ENCODE data around the gene TBC1D22A. TPM values are rescaled to one million over a fixed set of nuclear protein-coding genes. Genes with fewer than 3 reads are reported as not detected.

The TBC1D22A gene
- polyA plus RNA-seq, 1 of the 3 experiments (the other 2 are of a cell fraction): 16.5 TPM

DNA sequence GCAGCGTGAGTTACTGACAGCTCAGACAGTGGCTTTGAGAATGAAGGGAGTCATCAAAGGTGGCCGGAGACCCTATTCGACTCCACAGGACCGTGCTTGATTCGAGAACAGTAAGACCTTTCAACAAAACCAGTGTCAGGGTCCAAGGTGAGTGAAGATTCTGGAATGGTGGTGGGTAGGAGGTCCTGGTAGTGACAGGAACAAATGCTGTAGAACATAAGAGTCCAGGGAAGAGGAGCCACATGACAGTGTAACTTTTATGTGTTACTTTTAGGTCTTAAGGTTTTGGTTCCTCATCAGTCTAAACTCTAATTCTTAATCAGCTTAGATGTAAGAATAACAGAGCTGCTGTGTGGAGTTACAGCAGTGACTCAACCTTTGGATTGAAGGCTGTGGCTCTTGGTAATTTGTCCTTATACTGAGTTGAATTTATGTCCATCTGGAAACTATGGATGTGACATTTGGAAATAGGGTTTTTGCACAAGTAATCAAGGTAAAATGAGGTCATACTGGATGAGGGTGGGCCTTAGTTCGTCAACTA is 1.8 kb downstream of the TBC1D22A start:
- peak overlapping the region; percentile 84 for H3K4me2 ChIP-seq
- no peaks in the 10 kb centered on the region for H3K27me3 ChIP-seq (ENCODE audit: insufficient read depth)
- no peak for DNase-seq
- H3K9me3 ChIP-seq: no peaks in the 10 kb centered on the region
- no peak overlapping the region for H3K27ac ChIP-seq (ENCODE audit: low read depth in 2 of 2, low read length in 1 of 2)
- 0 out of 2 replicates have a peak overlapping the region, but pooled peaks have one; percentile 97 for H3K9ac ChIP-seq
- peaks cover 0 to 3% of the 10 kb centered on the region in 2 experiments for H3K36me3 ChIP-seq (replicated peaks in 1 of 2; ENCODE audit: control insufficient read depth in 1 of 2, insufficient read depth in 2 of 2, low read length in 1 of 2)
- no peak overlapping the region for H2AFZ ChIP-seq (ENCODE audit: low read depth)
- peaks cover 16% of the 10 kb centered on the region; the same call in 1 of the 2 replicates for H4K20me1 ChIP-seq (ENCODE audit: insufficient read depth)
- 85% methylated on average over 6 of the region's 6 CpGs for WGBS (ENCODE audit: low lambda C conversion rate)
- CTCF ChIA-PET: no interaction called here
- H3K4me1 ChIP-seq (ENCODE audit: control insufficient read depth in 1 of 2, insufficient read depth in 2 of 2, low read depth in 1 of 2, low read length in 1 of 2): peaks cover 11 to 14% of the 10 kb centered on the region in 2 experiments; a peak in 2 of 4 replicates
- peak overlapping the region in 1 of 2 experiments; percentile 98; a peak in 1 of 4 replicates for H3K4me3 ChIP-seq (ENCODE audit: low read depth in 2 of 2, low read length in 1 of 2)
- H3K9me2 ChIP-seq: no peaks in the 10 kb centered on the region
- H3K79me2 ChIP-seq (ENCODE audit: insufficient read depth): peaks cover 89% of the 10 kb centered on the region
- POLR2A ChIA-PET: no interaction called here
- H3F3A ChIP-seq (replicated peaks; ENCODE audit: insufficient read depth): peaks cover 3% of the 10 kb centered on the region
- TF ChIP-seq FOXM1 (IDR thresholded peaks at IDR 0.05; ENCODE audit: low read depth): no peak
- TF ChIP-seq GATA2 (CRISPR knock-in tag; IDR thresholded peaks at IDR 0.05): no peak
- no peak for TF ChIP-seq POLR2AphosphoS5 (IDR thresholded peaks at IDR 0.05; ENCODE audit: low read depth, low read length)
- no peak for TF ChIP-seq TAF1 (IDR thresholded peaks at IDR 0.05; ENCODE audit: borderline replicate concordance, low read depth, low read length)

DNA sequence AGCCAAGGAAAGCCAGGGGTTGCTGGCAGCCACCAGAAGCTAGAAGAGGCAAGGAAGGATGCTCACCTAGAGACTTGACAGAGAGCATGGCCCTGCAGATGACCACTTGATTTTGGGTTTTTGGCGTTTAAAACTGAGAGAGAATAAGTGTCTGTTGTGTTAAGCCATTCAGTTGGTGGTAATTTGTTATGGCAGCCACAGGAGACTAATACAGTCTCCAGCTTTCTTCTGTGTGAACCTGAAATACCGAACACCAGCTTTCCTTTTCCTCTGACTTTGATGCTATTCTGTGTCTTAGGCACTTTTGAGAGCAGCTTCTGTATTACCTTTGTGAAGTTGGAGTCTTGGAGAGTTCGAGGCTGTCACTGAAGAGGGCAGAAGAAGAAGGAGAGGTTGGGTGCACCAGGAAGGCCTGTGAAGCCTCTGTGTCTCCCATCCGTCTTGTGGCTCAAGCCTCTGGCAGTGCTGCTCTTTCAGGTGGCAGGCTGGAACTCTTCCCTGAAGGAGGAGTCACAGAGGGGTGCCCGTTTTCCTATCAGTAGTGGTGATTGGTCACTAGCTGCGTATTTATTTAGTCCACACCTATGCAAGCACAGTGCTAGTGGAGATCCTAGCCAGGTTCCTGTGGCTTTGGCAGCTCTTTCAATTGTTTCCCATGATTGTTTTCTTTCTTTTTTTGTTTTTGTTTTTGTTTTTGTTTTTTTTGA is 2.5 kb downstream of the TBC1D22A start:
- no peak for TF ChIP-seq RFX5 (IDR thresholded peaks at IDR 0.05; ENCODE audit: low read length)
- TF ChIP-seq, protein P1, sequence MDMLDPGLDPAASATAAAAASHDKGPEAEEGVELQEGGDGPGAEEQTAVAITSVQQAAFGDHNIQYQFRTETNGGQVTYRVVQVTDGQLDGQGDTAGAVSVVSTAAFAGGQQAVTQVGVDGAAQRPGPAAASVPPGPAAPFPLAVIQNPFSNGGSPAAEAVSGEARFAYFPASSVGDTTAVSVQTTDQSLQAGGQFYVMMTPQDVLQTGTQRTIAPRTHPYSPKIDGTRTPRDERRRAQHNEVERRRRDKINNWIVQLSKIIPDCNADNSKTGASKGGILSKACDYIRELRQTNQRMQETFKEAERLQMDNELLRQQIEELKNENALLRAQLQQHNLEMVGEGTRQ (IDR thresholded peaks at IDR 0.05; ENCODE audit: borderline replicate concordance, low read depth, low read length): no peak
- no peak for TF ChIP-seq CHD2 (IDR thresholded peaks at IDR 0.05; ENCODE audit: low read length, partially characterized antibody)
- no peak for TF ChIP-seq MXI1 (IDR thresholded peaks at IDR 0.05; ENCODE audit: low read depth, low read length)
- TF ChIP-seq TCF12 (IDR thresholded peaks at IDR 0.05): no peak
- TF ChIP-seq FOXM1 (IDR thresholded peaks at IDR 0.05; ENCODE audit: low read depth): no peak
- TF ChIP-seq NFIC (IDR thresholded peaks at IDR 0.05; ENCODE audit: borderline replicate concordance): no peak
- TF ChIP-seq, protein P2, sequence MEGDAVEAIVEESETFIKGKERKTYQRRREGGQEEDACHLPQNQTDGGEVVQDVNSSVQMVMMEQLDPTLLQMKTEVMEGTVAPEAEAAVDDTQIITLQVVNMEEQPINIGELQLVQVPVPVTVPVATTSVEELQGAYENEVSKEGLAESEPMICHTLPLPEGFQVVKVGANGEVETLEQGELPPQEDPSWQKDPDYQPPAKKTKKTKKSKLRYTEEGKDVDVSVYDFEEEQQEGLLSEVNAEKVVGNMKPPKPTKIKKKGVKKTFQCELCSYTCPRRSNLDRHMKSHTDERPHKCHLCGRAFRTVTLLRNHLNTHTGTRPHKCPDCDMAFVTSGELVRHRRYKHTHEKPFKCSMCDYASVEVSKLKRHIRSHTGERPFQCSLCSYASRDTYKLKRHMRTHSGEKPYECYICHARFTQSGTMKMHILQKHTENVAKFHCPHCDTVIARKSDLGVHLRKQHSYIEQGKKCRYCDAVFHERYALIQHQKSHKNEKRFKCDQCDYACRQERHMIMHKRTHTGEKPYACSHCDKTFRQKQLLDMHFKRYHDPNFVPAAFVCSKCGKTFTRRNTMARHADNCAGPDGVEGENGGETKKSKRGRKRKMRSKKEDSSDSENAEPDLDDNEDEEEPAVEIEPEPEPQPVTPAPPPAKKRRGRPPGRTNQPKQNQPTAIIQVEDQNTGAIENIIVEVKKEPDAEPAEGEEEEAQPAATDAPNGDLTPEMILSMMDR (IDR thresholded peaks at IDR 0.05): no peak
- TF ChIP-seq EP300 (IDR thresholded peaks at IDR 0.05; ENCODE audit: borderline replicate concordance in 1 of 2, low read depth in 1 of 2, low read length in 1 of 2): no peak
- TF ChIP-seq, protein P3, sequence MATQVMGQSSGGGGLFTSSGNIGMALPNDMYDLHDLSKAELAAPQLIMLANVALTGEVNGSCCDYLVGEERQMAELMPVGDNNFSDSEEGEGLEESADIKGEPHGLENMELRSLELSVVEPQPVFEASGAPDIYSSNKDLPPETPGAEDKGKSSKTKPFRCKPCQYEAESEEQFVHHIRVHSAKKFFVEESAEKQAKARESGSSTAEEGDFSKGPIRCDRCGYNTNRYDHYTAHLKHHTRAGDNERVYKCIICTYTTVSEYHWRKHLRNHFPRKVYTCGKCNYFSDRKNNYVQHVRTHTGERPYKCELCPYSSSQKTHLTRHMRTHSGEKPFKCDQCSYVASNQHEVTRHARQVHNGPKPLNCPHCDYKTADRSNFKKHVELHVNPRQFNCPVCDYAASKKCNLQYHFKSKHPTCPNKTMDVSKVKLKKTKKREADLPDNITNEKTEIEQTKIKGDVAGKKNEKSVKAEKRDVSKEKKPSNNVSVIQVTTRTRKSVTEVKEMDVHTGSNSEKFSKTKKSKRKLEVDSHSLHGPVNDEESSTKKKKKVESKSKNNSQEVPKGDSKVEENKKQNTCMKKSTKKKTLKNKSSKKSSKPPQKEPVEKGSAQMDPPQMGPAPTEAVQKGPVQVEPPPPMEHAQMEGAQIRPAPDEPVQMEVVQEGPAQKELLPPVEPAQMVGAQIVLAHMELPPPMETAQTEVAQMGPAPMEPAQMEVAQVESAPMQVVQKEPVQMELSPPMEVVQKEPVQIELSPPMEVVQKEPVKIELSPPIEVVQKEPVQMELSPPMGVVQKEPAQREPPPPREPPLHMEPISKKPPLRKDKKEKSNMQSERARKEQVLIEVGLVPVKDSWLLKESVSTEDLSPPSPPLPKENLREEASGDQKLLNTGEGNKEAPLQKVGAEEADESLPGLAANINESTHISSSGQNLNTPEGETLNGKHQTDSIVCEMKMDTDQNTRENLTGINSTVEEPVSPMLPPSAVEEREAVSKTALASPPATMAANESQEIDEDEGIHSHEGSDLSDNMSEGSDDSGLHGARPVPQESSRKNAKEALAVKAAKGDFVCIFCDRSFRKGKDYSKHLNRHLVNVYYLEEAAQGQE (IDR thresholded peaks at IDR 0.05; ENCODE audit: low read depth, low read length): no peak
- TF ChIP-seq TAF1 (IDR thresholded peaks at IDR 0.05; ENCODE audit: borderline replicate concordance, low read depth, low read length): no peak
- TF ChIP-seq, protein P4, sequence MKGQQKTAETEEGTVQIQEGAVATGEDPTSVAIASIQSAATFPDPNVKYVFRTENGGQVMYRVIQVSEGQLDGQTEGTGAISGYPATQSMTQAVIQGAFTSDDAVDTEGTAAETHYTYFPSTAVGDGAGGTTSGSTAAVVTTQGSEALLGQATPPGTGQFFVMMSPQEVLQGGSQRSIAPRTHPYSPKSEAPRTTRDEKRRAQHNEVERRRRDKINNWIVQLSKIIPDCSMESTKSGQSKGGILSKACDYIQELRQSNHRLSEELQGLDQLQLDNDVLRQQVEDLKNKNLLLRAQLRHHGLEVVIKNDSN (IDR thresholded peaks at IDR 0.05; ENCODE audit: borderline replicate concordance, low read depth): no peak
- TF ChIP-seq RXRA (IDR thresholded peaks at IDR 0.05; ENCODE audit: borderline replicate concordance, low read depth): no peak
- no peak for TF ChIP-seq RCOR1 (IDR thresholded peaks at IDR 0.05; ENCODE audit: low read length)
- TF ChIP-seq SIN3A (IDR thresholded peaks at IDR 0.05; ENCODE audit: borderline replicate concordance, low read depth, low read length): no peak
- TF ChIP-seq GABPA (IDR thresholded peaks at IDR 0.05; ENCODE audit: low read depth): no peak
- TF ChIP-seq GATA2 (CRISPR knock-in tag; IDR thresholded peaks at IDR 0.05): no peak

More for the DNA sequence above, 2.5 kb downstream of the TBC1D22A start:
- POLR2A ChIA-PET: no interaction called here
- Histone ChIP-seq H3K9ac (no peak overlapping the region), H3K79me2 (ENCODE audit: insufficient read depth) (peaks cover 96% of the 10 kb centered on the region), H3K4me1 (ENCODE audit: control insufficient read depth in 1 of 2, insufficient read depth in 2 of 2, low read depth in 1 of 2, low read length in 1 of 2) (peaks cover 11 to 14% of the 10 kb centered on the region in 2 experiments; a peak in 2 of 4 replicates), H3K4me3 (ENCODE audit: low read depth in 2 of 2, low read length in 1 of 2) (no peak overlapping the region), H3F3A (replicated peaks; ENCODE audit: insufficient read depth) (peaks cover 3% of the 10 kb centered on the region), H3K36me3 (replicated peaks in 1 of 2; ENCODE audit: control insufficient read depth in 1 of 2, insufficient read depth in 2 of 2, low read length in 1 of 2) (peaks cover 0 to 3% of the 10 kb centered on the region in 2 experiments), H4K20me1 (ENCODE audit: insufficient read depth) (peaks cover 16% of the 10 kb centered on the region; the same call in 1 of the 2 replicates), H3K9me2 (no peaks in the 10 kb centered on the region), H3K9me3 (no peaks in the 10 kb centered on the region), H3K27ac (ENCODE audit: low read depth in 2 of 2, low read length in 1 of 2) (no peak overlapping the region), H2AFZ (ENCODE audit: low read depth) (no peak overlapping the region), H3K4me2 (no peak overlapping the region), H3K27me3 (ENCODE audit: insufficient read depth) (no peaks in the 10 kb centered on the region)
- 65% methylated on average over 6 of the region's 6 CpGs for WGBS (ENCODE audit: low lambda C conversion rate)
- CTCF ChIA-PET: interaction anchor here (0.6 to 0.9 kb wide), 3 partner anchors 9 to 202 kb away, joined by 3 to 4 read pairs (median 3); no protein-coding TSS in a partner anchor
- no peak for DNase-seq
